Liver (tissue), 9 donors: ENCODE measurements around the gene FLT1. TPM values are rescaled to one million over a fixed set of nuclear protein-coding genes. Genes with fewer than 3 reads are reported as not detected.

Source experiments
- DNase-seq: peaks from one replicate; pipeline ENCODE4 v3.0.0-alpha.2; 2017; ENCODE audit warnings: low spot score
- H3K27ac ChIP-seq, 2 donors: one replicate each; pipeline ENCODE4 v1.7.0; 2013; ENCODE audit warnings: inconsistent platforms in 2 of 2, low read length in 2 of 2, control low read depth in 1 of 2, low read depth in 1 of 2, mild to moderate bottlenecking in 1 of 2
- H3K27me3 ChIP-seq, 4 donors: one replicate each; pipeline versions ENCODE4 v1.6.1 to v1.7.0; 2013; ENCODE audit warnings: low read length in 3 of 4, inconsistent platforms in 1 of 4, mild to moderate bottlenecking in 1 of 4, moderate library complexity in 1 of 4; ENCODE audit not compliant: control insufficient read depth in 4 of 4, insufficient read depth in 4 of 4
- H3K36me3 ChIP-seq, 4 donors: one replicate each; pipeline versions ENCODE4 v1.6.1 to v1.7.0; 2013; ENCODE audit warnings: low read length in 3 of 4, mild to moderate bottlenecking in 3 of 4, low read depth in 1 of 4, moderate library complexity in 1 of 4; ENCODE audit not compliant: control insufficient read depth in 4 of 4, insufficient read depth in 3 of 4
- H3K4me1 ChIP-seq, 4 donors: one replicate each; pipeline versions ENCODE4 v1.6.1 to v1.7.0; 2013; ENCODE audit warnings: low read length in 3 of 4, mild to moderate bottlenecking in 3 of 4, moderate library complexity in 1 of 4; ENCODE audit not compliant: control insufficient read depth in 4 of 4, insufficient read depth in 4 of 4
- H3K4me3 ChIP-seq, 3 donors: one replicate each; pipeline versions ENCODE4 v1.6.1 to v1.7.0; 2013; ENCODE audit warnings: low read length in 3 of 3, control low read depth in 1 of 3, low read depth in 1 of 3, mild to moderate bottlenecking in 1 of 3
- H3K9ac ChIP-seq, 2 donors: one replicate each; pipeline ENCODE4 v1.7.0; 2013; ENCODE audit warnings: low read length in 2 of 2, mild to moderate bottlenecking in 2 of 2, moderate library complexity in 2 of 2, control low read depth in 1 of 2, low read depth in 1 of 2
- H3K9me3 ChIP-seq, 4 donors: one replicate each; pipeline versions ENCODE4 v1.6.1 to v1.7.0; 2013; ENCODE audit warnings: low read length in 3 of 4; ENCODE audit not compliant: control insufficient read depth in 4 of 4
- ATF3 ChIP-seq: IDR thresholded peaks from 2 replicates; pipeline ENCODE4 v1.6.1; 2016; ENCODE audit warnings: antibody characterized with exemption
- CTCF ChIP-seq: fragments of 150-350 bp; IDR thresholded peaks from 2 replicates; pipeline ENCODE4 v1.5.1; 2017; ENCODE audit warnings: improper control_type of control experiment, low read depth, low read length; ENCODE audit not compliant: missing input control
- EGR1 ChIP-seq, 2 donors: IDR thresholded peaks; 2 replicates each; pipeline ENCODE4 v1.6.1; 2016 to 2018; ENCODE audit warnings: antibody characterized with exemption in 2 of 2, low read depth in 2 of 2
- FOXA1 ChIP-seq: IDR thresholded peaks from 2 replicates; pipeline ENCODE4 v1.6.1; 2016; ENCODE audit warnings: antibody characterized with exemption
- FOXA2 ChIP-seq: IDR thresholded peaks from 2 replicates; pipeline ENCODE4 v1.6.1; 2016; ENCODE audit warnings: antibody characterized with exemption
- HNF4A ChIP-seq, 2 donors: conservative IDR thresholded peaks; 2 replicates each; pipeline ENCODE4 v1.6.1; 2016; ENCODE audit warnings: antibody characterized with exemption in 2 of 2, mild to moderate bottlenecking in 2 of 2
- HNF4G ChIP-seq: IDR thresholded peaks from 2 replicates; pipeline ENCODE4 v1.6.1; 2016; ENCODE audit warnings: antibody characterized with exemption
- JUND ChIP-seq, 2 donors: IDR thresholded peaks; 2 replicates each; pipeline ENCODE4 v1.6.1; 2016; ENCODE audit warnings: antibody characterized with exemption in 2 of 2
- MAX ChIP-seq: IDR thresholded peaks from 2 replicates; pipeline ENCODE4 v1.6.1; 2016; ENCODE audit warnings: antibody characterized with exemption
- NR2F2 ChIP-seq: IDR thresholded peaks from 2 replicates; pipeline ENCODE4 v1.6.1; 2016; ENCODE audit warnings: antibody characterized with exemption
- RAD21 ChIP-seq, 2 donors: IDR thresholded peaks; 2 replicates each; pipeline ENCODE4 v1.6.1; 2016; ENCODE audit warnings: antibody characterized with exemption in 2 of 2, mild to moderate bottlenecking in 2 of 2
- REST ChIP-seq: IDR thresholded peaks from 2 replicates; pipeline ENCODE4 v1.6.1; 2016; ENCODE audit warnings: antibody characterized with exemption, mild to moderate bottlenecking
- RXRA ChIP-seq, 2 donors: IDR thresholded peaks; 2 replicates each; pipeline ENCODE4 v1.6.1; 2017 to 2018; ENCODE audit warnings: antibody characterized with exemption in 2 of 2, mild to moderate bottlenecking in 1 of 2
- SP1 ChIP-seq: IDR thresholded peaks from 2 replicates; pipeline ENCODE4 v1.6.1; 2018; ENCODE audit warnings: antibody characterized with exemption, mild to moderate bottlenecking
- TAF1 ChIP-seq: conservative IDR thresholded peaks from 2 replicates; pipeline ENCODE4 v1.6.1; 2016; ENCODE audit warnings: antibody characterized with exemption, mild to moderate bottlenecking
- YY1 ChIP-seq: IDR thresholded peaks from 2 replicates; pipeline ENCODE4 v1.6.1; 2016; ENCODE audit warnings: antibody characterized with exemption, mild to moderate bottlenecking
- ZBTB33 ChIP-seq: IDR thresholded peaks from 2 replicates; pipeline ENCODE4 v1.6.1; 2016; ENCODE audit warnings: antibody characterized with exemption
- WGBS: extraction: QIAGEN DNeasy Blood & Tissue Kit; methylation state at CpG from one replicate; pipeline ENCODE4 v1.1.7; 2013; 5-methylcytosine and 5-hydroxymethylcytosine counted together
- polyA plus RNA-seq, 2 donors: library from polyadenylated mRNA; stranded (reverse) in 1 of 2; unstranded in 1 of 2; fragments of 200-250 nt in 1 of 2; fragments of >200 nt in 1 of 2; fragmentation: Nextera tagmentation in 1 of 2; extraction: Ambion mirVana in 1 of 2; gene quantifications; one replicate each; pipeline versions ENCODE4 v1.2.1 to v1.2.3, GENCODE V29; 2013 to 2015
- total RNA-seq, 2 donors: library from RNA; depleted of rRNA; stranded (reverse); fragments of >200 nt; gene quantifications; one replicate each; pipeline ENCODE4 v1.2.3, GENCODE V29; 2014
- donor health status: healthy.
- donor health status: healthy.
- donor health status: healthy.
- donor health status: healthy.
- donor health status: healthy.

FLT1 gene
- total and polyA plus RNA-seq, 4 donors, result 4.1 to 19.7 (median 9.3) TPM

GRCh38 chr13:28357911-28358433 is 137.0 kb downstream of the FLT1 start:
- no peak for DNase-seq
- Histone ChIP-seq H3K9me3 (no peaks in the 10 kb centered on the region), H3K9ac (no peak overlapping the region), H3K4me3 (no peak overlapping the region), H3K4me1 (peaks cover 0 to 13% (median 0%) of the 10 kb centered on the region in 4 donors), H3K27ac (no peak overlapping the region), H3K36me3 (no peaks in the 10 kb centered on the region), H3K27me3 (no peaks in the 10 kb centered on the region)
- TF ChIP-seq FOXA1, result no peak
- TF ChIP-seq TAF1, result no peak
- no peak for TF ChIP-seq REST
- no peak for TF ChIP-seq CTCF
- no peak for TF ChIP-seq NR2F2
- no peak for TF ChIP-seq HNF4G
- TF ChIP-seq RAD21 (IDR thresholded peaks at IDR 0.05), result no peak
- no peak for TF ChIP-seq FOXA2
- TF ChIP-seq HNF4A (conservative IDR thresholded peaks at IDR 0.05), result no peak
- no peak for TF ChIP-seq SP1
- TF ChIP-seq ZBTB33, result no peak
- TF ChIP-seq JUND (IDR thresholded peaks at IDR 0.05), result no peak
- no peak for TF ChIP-seq YY1
- TF ChIP-seq MAX, result no peak
- TF ChIP-seq EGR1 (IDR thresholded peaks at IDR 0.05; ENCODE audit: low read depth in 2 of 2), result no peak
- no peak for TF ChIP-seq ATF3
- TF ChIP-seq RXRA (IDR thresholded peaks at IDR 0.05), result no peak
- 84% methylated on average over 4 of the region's 4 CpGs for WGBS
